T-helper 1 cell treated with Interleukin-12 subunit alpha and Interleukin-12 subunit beta and Interleukin-4 antibody, amounts not matched to agents 30 ng/mL and 1 ng/mL, for 36 hours (primary cell): ENCODE data around the gene PRKAR1B. TPM values are rescaled to one million over a fixed set of nuclear protein-coding genes. Genes with fewer than 3 reads are reported as not detected.

Experiments
- intact Hi-C: fragments of 100-400 bp; cut with micrococcal nuclease; formaldehyde crosslinking; loops from one replicate; pipeline ENCODE4 v1.15.1; 2024
- total RNA-seq: library from RNA; stranded (reverse); gene quantifications from 2 replicates; pipeline ENCODE4 v1.2.3, GENCODE V29; 2022

Gene PRKAR1B
- total RNA-seq = 22.2 and 25.2 TPM in 2 replicates

- intact Hi-C loops = loop anchor here (1.0 to 5.0 kb wide), 8 partner anchors 86 to 1830 kb away; partner anchors contain the start of genes BRAT1, GET4, IQCE and SUN1
These were observed at the start of gene PRKAR1B for GRCh38 chr7:727104-727805. Gene PRKAR1B (minus strand): TSS chr7:727281. CDS start chr7:711505, 15,776 bp downstream.

GRCh38 chr7:776381-776780 is 49.3 kb upstream of the PRKAR1B start:
- intact Hi-C loops = loop anchor here (10.0 kb wide), 1 partner anchor 252 kb away; no protein-coding TSS in a partner anchor

GRCh38 chr7:774161-775109 is 47.4 kb upstream of the PRKAR1B start:
- intact Hi-C loops = loop anchor here (1.0 to 10.0 kb wide), 3 partner anchors 250 to 452 kb away; no protein-coding TSS in a partner anchor

GRCh38 chr7:773622-773915 is 46.5 kb upstream of the PRKAR1B start:
- intact Hi-C loops = loop anchor here (10.0 kb wide), 1 partner anchor 249 kb away; no protein-coding TSS in a partner anchor

- intact Hi-C loops = loop anchor here (10.0 kb wide), 1 partner anchor 248 kb away; no protein-coding TSS in a partner anchor
These were observed 46.0 kb upstream of the PRKAR1B start for GRCh38 chr7:772861-773621.

- intact Hi-C loops = loop anchor here (10.0 kb wide), 1 partner anchor 248 kb away; no protein-coding TSS in a partner anchor
These were observed 45.3 kb upstream of the PRKAR1B start for GRCh38 chr7:772392-772791.

GRCh38 chr7:772005-772294 is 44.9 kb upstream of the PRKAR1B start:
- intact Hi-C loops = loop anchor here (10.0 kb wide), 1 partner anchor 247 kb away; no protein-coding TSS in a partner anchor

- intact Hi-C loops = loop anchor here (10.0 kb wide), 1 partner anchor 247 kb away; no protein-coding TSS in a partner anchor
These were observed 44.3 kb upstream of the PRKAR1B start for GRCh38 chr7:771234-772004.

- intact Hi-C loops = loop anchor here (10.0 kb wide), 1 partner anchor 246 kb away; no protein-coding TSS in a partner anchor
These were observed 43.7 kb upstream of the PRKAR1B start for GRCh38 chr7:770741-771166.

GRCh38 chr7:770336-770735 is 43.3 kb upstream of the PRKAR1B start:
- intact Hi-C loops = loop anchor here (10.0 kb wide), 1 partner anchor 246 kb away; no protein-coding TSS in a partner anchor

GRCh38 chr7:768881-769504 is 41.9 kb upstream of the PRKAR1B start:
- intact Hi-C loops = no loop called here

- intact Hi-C loops = no loop called here
These were observed 41.1 kb upstream of the PRKAR1B start for GRCh38 chr7:767941-768731.

- intact Hi-C loops = no loop called here
These were observed 40.5 kb upstream of the PRKAR1B start for GRCh38 chr7:767580-767940.

- intact Hi-C loops = no loop called here
These were observed 38.3 kb upstream of the PRKAR1B start for GRCh38 chr7:765383-765782.

GRCh38 chr7:763762-764161 is 36.7 kb upstream of the PRKAR1B start:
- intact Hi-C loops = no loop called here

GRCh38 chr7:762885-763284 is 35.8 kb upstream of the PRKAR1B start:
- intact Hi-C loops = no loop called here

- intact Hi-C loops = no loop called here
These were observed 34.5 kb upstream of the PRKAR1B start for GRCh38 chr7:761631-762030.

GRCh38 chr7:761101-761500 is 34.0 kb upstream of the PRKAR1B start:
- intact Hi-C loops = no loop called here

- intact Hi-C loops = no loop called here
These were observed 32.9 kb upstream of the PRKAR1B start for GRCh38 chr7:760006-760405.
